Fibroblast of skin of left biceps (primary cell): ENCODE data around the gene PCMTD2.
"Not testable (repeated sequence)": the region's sequence is repeated elsewhere in the genome, so short reads cannot be mapped to it uniquely, and the experiment has no call there.

Experiments used
- DNase-seq, 2 experiments: peaks; one replicate each; pipeline ENCODE4 v3.0.0-alpha.2; 2013; ENCODE audit warnings: low read depth in 2 of 2

Gene PCMTD2

GRCh38 chr20:64224351-64225170, 31.0 kb upstream of the PCMTD2 start:
- DNase-seq: peak; percentile 73 to 77

- DNase-seq: no peak
Measured at GRCh38 chr20:64225171-64225595, 30.4 kb upstream of the PCMTD2 start.

GRCh38 chr20:64225828-64226598, 29.5 kb upstream of the PCMTD2 start:
- no peak for DNase-seq

- no peak for DNase-seq
Measured at GRCh38 chr20:64226686-64227580, 28.6 kb upstream of the PCMTD2 start.

GRCh38 chr20:64228086-64228653, 27.4 kb upstream of the PCMTD2 start:
- no peak for DNase-seq

GRCh38 chr20:64228751-64229506, 26.6 kb upstream of the PCMTD2 start:
- no peak for DNase-seq

- no peak for DNase-seq
Measured at GRCh38 chr20:64229507-64230061, 26.0 kb upstream of the PCMTD2 start.

GRCh38 chr20:64230461-64231145, 24.9 kb upstream of the PCMTD2 start:
- DNase-seq: no peak

- DNase-seq: no peak
Measured at GRCh38 chr20:64231621-64232550, 23.7 kb upstream of the PCMTD2 start.

GRCh38 chr20:64232794-64233193, 22.8 kb upstream of the PCMTD2 start:
- no peak for DNase-seq

- DNase-seq: no peak
Measured at GRCh38 chr20:64233725-64234124, 21.8 kb upstream of the PCMTD2 start.

- DNase-seq: no peak
Measured at GRCh38 chr20:64234291-64234791, 21.2 kb upstream of the PCMTD2 start.

- DNase-seq: not testable (repeated sequence)
Measured at GRCh38 chr20:64234921-64235565, 20.5 kb upstream of the PCMTD2 start.

- no peak for DNase-seq
Measured at GRCh38 chr20:64236137-64237088, 19.1 kb upstream of the PCMTD2 start.

- no peak for DNase-seq
Measured at GRCh38 chr20:64237316-64237715, 18.2 kb upstream of the PCMTD2 start.

GRCh38 chr20:64238115-64238825, 17.3 kb upstream of the PCMTD2 start:
- DNase-seq: no peak
